Measurements from ENCODE around the gene CSPG4.

Gene CSPG4

DNA sequence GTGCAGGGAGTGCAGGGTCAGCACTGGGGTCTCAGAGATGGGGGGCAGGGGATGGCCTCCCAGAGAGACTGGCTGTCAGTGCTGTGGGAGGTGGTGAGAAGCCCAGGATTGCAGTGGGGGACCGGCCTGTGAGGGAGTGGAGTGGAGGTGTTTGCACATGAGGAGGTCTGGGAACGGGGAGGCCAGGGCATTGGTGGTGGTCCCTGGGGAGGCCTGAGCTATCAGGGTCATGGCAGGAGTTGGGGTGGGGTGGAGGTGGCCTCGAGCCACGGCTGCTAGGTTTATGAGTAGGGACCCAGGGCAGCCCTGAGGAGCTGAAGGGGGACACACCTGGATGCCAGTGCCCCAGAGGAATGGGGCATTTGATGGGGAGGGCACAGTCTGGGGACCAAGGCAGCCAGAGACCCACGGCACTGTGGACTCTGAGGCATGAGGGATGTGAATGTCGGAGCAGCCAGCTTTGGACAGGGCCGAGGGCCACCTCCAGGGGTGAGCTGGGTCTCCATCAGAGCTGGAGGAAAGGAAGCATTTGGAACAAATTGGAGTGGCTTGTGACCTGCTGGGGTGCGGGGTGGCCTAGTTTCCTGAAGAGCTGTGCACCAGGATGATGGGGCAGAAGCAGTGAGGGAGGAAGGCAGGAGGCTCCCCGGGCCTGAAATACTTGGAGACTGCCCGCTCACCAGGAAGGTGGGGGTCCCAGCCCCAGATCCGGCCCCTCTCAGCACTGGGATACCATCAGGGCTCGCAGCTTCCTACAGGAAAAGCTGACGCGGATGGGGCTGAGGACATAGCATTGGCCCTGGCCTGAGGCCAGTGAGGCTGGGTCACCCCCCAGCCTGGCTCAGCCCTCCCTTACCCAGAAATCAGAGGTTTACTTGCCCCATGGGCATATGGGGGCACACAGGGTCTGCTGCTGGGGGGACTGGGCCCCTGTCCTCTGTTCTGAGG, 9.5 kb upstream of the CSPG4 start:
- TF ChIP-seq ISL1 (CRISPR knock-in tag; IDR thresholded peaks at IDR 0.05) (no peak), ARNTL (CRISPR knock-in tag; IDR thresholded peaks at IDR 0.05; ENCODE audit: borderline replicate concordance, low read depth) (no peak), TCF4 (CRISPR knock-in tag; IDR thresholded peaks at IDR 0.05; ENCODE audit: borderline replicate concordance) (no peak), CSDC2 (CRISPR knock-in tag; IDR thresholded peaks at IDR 0.05) (no peak), ESRRG (CRISPR knock-in tag; IDR thresholded peaks at IDR 0.05) (no peak), ZNF565 (CRISPR knock-in tag; conservative IDR thresholded peaks at IDR 0.05; ENCODE audit: low read depth) (no peak), ZFP3 (CRISPR knock-in tag; IDR thresholded peaks at IDR 0.05) (no peak), ZNF70 (CRISPR knock-in tag; IDR thresholded peaks at IDR 0.05) (no peak), RARB (CRISPR knock-in tag; IDR thresholded peaks at IDR 0.05) (no peak), PPARA (CRISPR knock-in tag; IDR thresholded peaks at IDR 0.05; ENCODE audit: borderline replicate concordance) (no peak), TOX (CRISPR knock-in tag; IDR thresholded peaks at IDR 0.05; ENCODE audit: borderline replicate concordance) (no peak), GLIS3 (CRISPR knock-in tag; IDR thresholded peaks at IDR 0.05) (no peak), SNAI2 (CRISPR knock-in tag; IDR thresholded peaks at IDR 0.05) (no peak), ZNF8 (CRISPR knock-in tag; IDR thresholded peaks at IDR 0.05) (no peak), OSR1 (CRISPR knock-in tag; IDR thresholded peaks at IDR 0.05) (no peak), ZC3H10 (CRISPR knock-in tag; IDR thresholded peaks at IDR 0.05) (no peak)
- TF ChIP-seq, protein P1, sequence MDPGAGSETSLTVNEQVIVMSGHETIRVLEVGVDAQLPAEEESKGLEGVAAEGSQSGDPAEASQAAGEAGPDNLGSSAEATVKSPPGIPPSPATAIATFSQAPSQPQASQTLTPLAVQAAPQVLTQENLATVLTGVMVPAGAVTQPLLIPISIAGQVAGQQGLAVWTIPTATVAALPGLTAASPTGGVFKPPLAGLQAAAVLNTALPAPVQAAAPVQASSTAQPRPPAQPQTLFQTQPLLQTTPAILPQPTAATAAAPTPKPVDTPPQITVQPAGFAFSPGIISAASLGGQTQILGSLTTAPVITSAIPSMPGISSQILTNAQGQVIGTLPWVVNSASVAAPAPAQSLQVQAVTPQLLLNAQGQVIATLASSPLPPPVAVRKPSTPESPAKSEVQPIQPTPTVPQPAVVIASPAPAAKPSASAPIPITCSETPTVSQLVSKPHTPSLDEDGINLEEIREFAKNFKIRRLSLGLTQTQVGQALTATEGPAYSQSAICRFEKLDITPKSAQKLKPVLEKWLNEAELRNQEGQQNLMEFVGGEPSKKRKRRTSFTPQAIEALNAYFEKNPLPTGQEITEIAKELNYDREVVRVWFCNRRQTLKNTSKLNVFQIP (CRISPR knock-in tag; IDR thresholded peaks at IDR 0.05; ENCODE audit: borderline replicate concordance, low read depth): no peak
- TF ChIP-seq, protein P2, sequence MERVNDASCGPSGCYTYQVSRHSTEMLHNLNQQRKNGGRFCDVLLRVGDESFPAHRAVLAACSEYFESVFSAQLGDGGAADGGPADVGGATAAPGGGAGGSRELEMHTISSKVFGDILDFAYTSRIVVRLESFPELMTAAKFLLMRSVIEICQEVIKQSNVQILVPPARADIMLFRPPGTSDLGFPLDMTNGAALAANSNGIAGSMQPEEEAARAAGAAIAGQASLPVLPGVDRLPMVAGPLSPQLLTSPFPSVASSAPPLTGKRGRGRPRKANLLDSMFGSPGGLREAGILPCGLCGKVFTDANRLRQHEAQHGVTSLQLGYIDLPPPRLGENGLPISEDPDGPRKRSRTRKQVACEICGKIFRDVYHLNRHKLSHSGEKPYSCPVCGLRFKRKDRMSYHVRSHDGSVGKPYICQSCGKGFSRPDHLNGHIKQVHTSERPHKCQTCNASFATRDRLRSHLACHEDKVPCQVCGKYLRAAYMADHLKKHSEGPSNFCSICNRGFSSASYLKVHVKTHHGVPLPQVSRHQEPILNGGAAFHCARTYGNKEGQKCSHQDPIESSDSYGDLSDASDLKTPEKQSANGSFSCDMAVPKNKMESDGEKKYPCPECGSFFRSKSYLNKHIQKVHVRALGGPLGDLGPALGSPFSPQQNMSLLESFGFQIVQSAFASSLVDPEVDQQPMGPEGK (CRISPR knock-in tag; IDR thresholded peaks at IDR 0.05; ENCODE audit: borderline replicate concordance): no peak
- TF ChIP-seq, protein P3, sequence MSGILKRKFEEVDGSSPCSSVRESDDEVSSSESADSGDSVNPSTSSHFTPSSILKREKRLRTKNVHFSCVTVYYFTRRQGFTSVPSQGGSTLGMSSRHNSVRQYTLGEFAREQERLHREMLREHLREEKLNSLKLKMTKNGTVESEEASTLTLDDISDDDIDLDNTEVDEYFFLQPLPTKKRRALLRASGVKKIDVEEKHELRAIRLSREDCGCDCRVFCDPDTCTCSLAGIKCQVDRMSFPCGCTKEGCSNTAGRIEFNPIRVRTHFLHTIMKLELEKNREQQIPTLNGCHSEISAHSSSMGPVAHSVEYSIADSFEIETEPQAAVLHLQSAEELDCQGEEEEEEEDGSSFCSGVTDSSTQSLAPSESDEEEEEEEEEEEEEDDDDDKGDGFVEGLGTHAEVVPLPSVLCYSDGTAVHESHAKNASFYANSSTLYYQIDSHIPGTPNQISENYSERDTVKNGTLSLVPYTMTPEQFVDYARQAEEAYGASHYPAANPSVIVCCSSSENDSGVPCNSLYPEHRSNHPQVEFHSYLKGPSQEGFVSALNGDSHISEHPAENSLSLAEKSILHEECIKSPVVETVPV (CRISPR knock-in tag; IDR thresholded peaks at IDR 0.05): no peak
- TF ChIP-seq, protein P4, sequence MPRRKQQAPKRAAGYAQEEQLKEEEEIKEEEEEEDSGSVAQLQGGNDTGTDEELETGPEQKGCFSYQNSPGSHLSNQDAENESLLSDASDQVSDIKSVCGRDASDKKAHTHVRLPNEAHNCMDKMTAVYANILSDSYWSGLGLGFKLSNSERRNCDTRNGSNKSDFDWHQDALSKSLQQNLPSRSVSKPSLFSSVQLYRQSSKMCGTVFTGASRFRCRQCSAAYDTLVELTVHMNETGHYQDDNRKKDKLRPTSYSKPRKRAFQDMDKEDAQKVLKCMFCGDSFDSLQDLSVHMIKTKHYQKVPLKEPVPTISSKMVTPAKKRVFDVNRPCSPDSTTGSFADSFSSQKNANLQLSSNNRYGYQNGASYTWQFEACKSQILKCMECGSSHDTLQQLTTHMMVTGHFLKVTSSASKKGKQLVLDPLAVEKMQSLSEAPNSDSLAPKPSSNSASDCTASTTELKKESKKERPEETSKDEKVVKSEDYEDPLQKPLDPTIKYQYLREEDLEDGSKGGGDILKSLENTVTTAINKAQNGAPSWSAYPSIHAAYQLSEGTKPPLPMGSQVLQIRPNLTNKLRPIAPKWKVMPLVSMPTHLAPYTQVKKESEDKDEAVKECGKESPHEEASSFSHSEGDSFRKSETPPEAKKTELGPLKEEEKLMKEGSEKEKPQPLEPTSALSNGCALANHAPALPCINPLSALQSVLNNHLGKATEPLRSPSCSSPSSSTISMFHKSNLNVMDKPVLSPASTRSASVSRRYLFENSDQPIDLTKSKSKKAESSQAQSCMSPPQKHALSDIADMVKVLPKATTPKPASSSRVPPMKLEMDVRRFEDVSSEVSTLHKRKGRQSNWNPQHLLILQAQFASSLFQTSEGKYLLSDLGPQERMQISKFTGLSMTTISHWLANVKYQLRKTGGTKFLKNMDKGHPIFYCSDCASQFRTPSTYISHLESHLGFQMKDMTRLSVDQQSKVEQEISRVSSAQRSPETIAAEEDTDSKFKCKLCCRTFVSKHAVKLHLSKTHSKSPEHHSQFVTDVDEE (CRISPR knock-in tag; IDR thresholded peaks at IDR 0.05): no peak
- no peak for ATAC-seq

DNA sequence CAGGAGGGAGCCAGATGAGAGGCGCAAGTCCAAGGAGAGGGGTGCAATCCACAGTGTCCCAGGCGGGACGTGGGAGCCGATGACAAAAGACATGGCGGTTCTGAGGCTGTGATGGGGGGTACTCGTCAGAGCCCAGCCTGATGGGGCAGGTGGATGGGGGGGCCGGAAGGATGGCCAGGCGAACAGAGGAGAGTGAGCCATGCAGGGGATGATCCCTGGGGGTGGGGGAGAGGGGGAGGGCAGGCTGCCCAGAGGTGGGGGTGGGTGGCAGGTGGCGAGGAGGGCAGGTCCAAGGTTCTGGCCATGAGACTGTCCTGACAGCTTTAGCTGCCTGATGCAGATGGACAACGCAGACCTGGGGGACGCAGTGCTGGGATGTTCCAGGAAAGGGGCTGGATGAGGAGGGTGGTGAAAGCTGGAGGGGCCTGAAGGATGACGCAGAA, 8.9 kb upstream of the CSPG4 start:
- ATAC-seq: no peak
- TF ChIP-seq TCF4 (CRISPR knock-in tag; IDR thresholded peaks at IDR 0.05; ENCODE audit: borderline replicate concordance) (no peak), PPARA (CRISPR knock-in tag; IDR thresholded peaks at IDR 0.05; ENCODE audit: borderline replicate concordance) (no peak), ZFP3 (CRISPR knock-in tag; IDR thresholded peaks at IDR 0.05) (no peak), OSR1 (CRISPR knock-in tag; IDR thresholded peaks at IDR 0.05) (no peak), RARB (CRISPR knock-in tag; IDR thresholded peaks at IDR 0.05) (no peak), ZNF565 (CRISPR knock-in tag; conservative IDR thresholded peaks at IDR 0.05; ENCODE audit: low read depth) (no peak), ZC3H10 (CRISPR knock-in tag; IDR thresholded peaks at IDR 0.05) (no peak)

DNA sequence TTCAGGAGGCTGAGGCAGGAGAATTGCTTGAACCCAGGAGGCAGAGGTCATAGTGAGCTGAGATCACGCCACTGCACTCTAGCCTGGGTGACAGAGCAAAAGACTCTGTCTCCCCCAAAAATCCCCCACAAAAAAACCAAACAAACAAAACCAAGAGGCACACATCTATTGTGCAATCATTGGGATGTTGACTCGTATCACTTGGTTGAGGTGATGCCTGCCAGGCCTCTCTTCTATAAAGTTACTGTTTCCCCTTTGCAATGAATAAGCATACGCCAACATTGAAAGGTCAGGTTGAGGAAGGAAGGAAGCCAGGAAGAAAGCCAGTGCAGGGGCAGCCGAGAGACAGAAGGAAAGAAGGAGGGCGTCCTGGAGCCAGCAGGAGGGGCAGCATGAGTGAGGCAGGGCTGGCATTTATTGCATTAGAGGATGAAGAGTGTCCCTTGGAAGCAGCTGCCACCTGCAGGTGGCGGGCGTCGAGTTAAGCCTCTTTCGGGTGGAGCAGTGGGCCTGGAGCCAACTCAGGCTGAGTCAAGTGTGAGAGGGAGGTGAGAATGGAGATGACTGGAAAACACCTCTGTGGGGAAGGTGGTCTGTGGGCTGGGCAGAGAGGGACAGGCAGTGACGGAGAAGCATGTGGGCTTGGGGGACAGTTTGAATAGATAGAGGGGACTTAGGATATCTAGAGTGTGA, 8.3 kb upstream of the CSPG4 start:
- no peak for ATAC-seq
- TF ChIP-seq, protein P1 (CRISPR knock-in tag; IDR thresholded peaks at IDR 0.05; ENCODE audit: borderline replicate concordance, low read depth): no peak
- TF ChIP-seq SNAI2 (CRISPR knock-in tag; IDR thresholded peaks at IDR 0.05) (no peak), ZNF8 (CRISPR knock-in tag; IDR thresholded peaks at IDR 0.05) (no peak)
